Smooth muscle cell (in vitro differentiated cells): ENCODE results near the gene RAF1. TPM values are rescaled to one million over a fixed set of nuclear protein-coding genes. Genes with fewer than 3 reads are reported as not detected.

Source experiments
- DNase-seq: peaks from one replicate; lab custom pipeline; 2025; ENCODE audit not compliant: unreplicated experiment; lab: John Stamatoyannopoulos, UW
- H2AFZ ChIP-seq: fragments of 200-600 bp; sonication (generic); 2 replicates; pipeline ENCODE4 v1.6.0; 2016; ENCODE audit warnings: antibody characterized with exemption, low read depth, mild to moderate bottlenecking
- H3F3A ChIP-seq: fragments of 200-600 bp; sonication (generic); 2 replicates; pipeline ENCODE4 v1.6.0; 2017; ENCODE audit warnings: antibody characterized with exemption, low read depth
- H3K27ac ChIP-seq: fragments of 200-600 bp; sonication (generic); 2 replicates; pipeline ENCODE4 v1.5.1; 2016; ENCODE audit warnings: low read depth, mild to moderate bottlenecking
- H3K27me3 ChIP-seq: fragments of 200-600 bp; sonication (generic); 2 replicates; pipeline ENCODE4 v1.6.1; 2016; ENCODE audit warnings: low read depth, mild to moderate bottlenecking
- H3K36me3 ChIP-seq: fragments of 200-600 bp; sonication (generic); 2 replicates; pipeline ENCODE4 v1.5.1; 2016; ENCODE audit warnings: low read depth
- H3K4me1 ChIP-seq: fragments of 200-600 bp; sonication (generic); 2 replicates; pipeline ENCODE4 v1.5.1; 2016; ENCODE audit warnings: low read depth
- H3K4me2 ChIP-seq: fragments of 200-600 bp; sonication (generic); 2 replicates; pipeline ENCODE4 v1.6.0; 2016; ENCODE audit warnings: mild to moderate bottlenecking
- H3K4me3 ChIP-seq: fragments of 200-600 bp; sonication (generic); 2 replicates; pipeline ENCODE4 v1.5.1; 2016; ENCODE audit warnings: mild to moderate bottlenecking
- H3K79me2 ChIP-seq: fragments of 200-600 bp; sonication (generic); 2 replicates; pipeline ENCODE4 v1.6.0; 2016; ENCODE audit warnings: low read depth, mild to moderate bottlenecking
- H3K9ac ChIP-seq: fragments of 200-600 bp; sonication (generic); 2 replicates; pipeline ENCODE4 v1.6.0; 2016; ENCODE audit warnings: low read depth
- H3K9me3 ChIP-seq: fragments of 200-600 bp; sonication (generic); replicated peaks from 2 replicates; pipeline ENCODE4 v1.5.1; 2016; ENCODE audit warnings: low read depth
- H4K20me1 ChIP-seq: fragments of 200-600 bp; sonication (generic); 2 replicates; pipeline ENCODE4 v1.6.0; 2016; ENCODE audit warnings: low read depth
- WGBS: methylation state at CpG from one replicate; pipeline ENCODE4 v1.1.7; 2016; ENCODE audit warnings: low lambda C conversion rate; 5-methylcytosine and 5-hydroxymethylcytosine counted together
- polyA plus RNA-seq: library from polyadenylated mRNA; unstranded; fragments of >200 nt; fragmentation: Nextera tagmentation; extraction: Ambion mirVana; gene quantifications from 2 replicates; pipeline ENCODE4 v1.2.1, GENCODE V29; 2016
- total RNA-seq: library from RNA; depleted of rRNA; stranded (reverse); fragments of >200 nt; gene quantifications from 2 replicates; pipeline ENCODE4 v1.2.3, GENCODE V29; 2014
- TF ChIP-seq, protein P1 (sequence below): fragments of 200-600 bp; sonication (generic); IDR thresholded peaks from 2 replicates; pipeline ENCODE4 v1.5.1; 2017; ENCODE audit warnings: borderline replicate concordance, mild to moderate bottlenecking, antibody characterized with exemption; ENCODE audit not compliant: insufficient read depth, poor library complexity, severe bottlenecking

RAF1 gene
- total and polyA plus RNA-seq, 2 experiments from 2014 or later = 48.4 to 75.4 TPM

- Histone ChIP-seq H3K9ac (no peak overlapping the region), H3K4me3 (no peak overlapping the region), H3K9me3 (no peaks in the 10 kb centered on the region), H3K4me2 (no peak overlapping the region), H3K27ac (no peak overlapping the region), H3K79me2 (no peaks in the 10 kb centered on the region), H3F3A (no peaks in the 10 kb centered on the region), H4K20me1 (peaks cover 75% of the 10 kb centered on the region), H2AFZ (no peak overlapping the region), H3K27me3 (no peaks in the 10 kb centered on the region), H3K36me3 (peaks cover 12% of the 10 kb centered on the region), H3K4me1 (no peaks in the 10 kb centered on the region)
- DNase-seq = no peak
- TF ChIP-seq, protein P1, sequence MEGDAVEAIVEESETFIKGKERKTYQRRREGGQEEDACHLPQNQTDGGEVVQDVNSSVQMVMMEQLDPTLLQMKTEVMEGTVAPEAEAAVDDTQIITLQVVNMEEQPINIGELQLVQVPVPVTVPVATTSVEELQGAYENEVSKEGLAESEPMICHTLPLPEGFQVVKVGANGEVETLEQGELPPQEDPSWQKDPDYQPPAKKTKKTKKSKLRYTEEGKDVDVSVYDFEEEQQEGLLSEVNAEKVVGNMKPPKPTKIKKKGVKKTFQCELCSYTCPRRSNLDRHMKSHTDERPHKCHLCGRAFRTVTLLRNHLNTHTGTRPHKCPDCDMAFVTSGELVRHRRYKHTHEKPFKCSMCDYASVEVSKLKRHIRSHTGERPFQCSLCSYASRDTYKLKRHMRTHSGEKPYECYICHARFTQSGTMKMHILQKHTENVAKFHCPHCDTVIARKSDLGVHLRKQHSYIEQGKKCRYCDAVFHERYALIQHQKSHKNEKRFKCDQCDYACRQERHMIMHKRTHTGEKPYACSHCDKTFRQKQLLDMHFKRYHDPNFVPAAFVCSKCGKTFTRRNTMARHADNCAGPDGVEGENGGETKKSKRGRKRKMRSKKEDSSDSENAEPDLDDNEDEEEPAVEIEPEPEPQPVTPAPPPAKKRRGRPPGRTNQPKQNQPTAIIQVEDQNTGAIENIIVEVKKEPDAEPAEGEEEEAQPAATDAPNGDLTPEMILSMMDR = no peak
Measured at GRCh38 chr3:12583280-12583679, 80.6 kb downstream of the RAF1 start.

GRCh38 chr3:12582730-12583129, 81.2 kb downstream of the RAF1 start:
- DNase-seq = no peak
- Histone ChIP-seq H3K36me3 (peaks cover 12% of the 10 kb centered on the region), H3K4me3 (no peak overlapping the region), H2AFZ (no peak overlapping the region), H3K9ac (no peak overlapping the region), H3K4me2 (no peak overlapping the region), H3K4me1 (no peaks in the 10 kb centered on the region), H3K9me3 (no peaks in the 10 kb centered on the region), H3K79me2 (no peaks in the 10 kb centered on the region), H3F3A (no peaks in the 10 kb centered on the region), H4K20me1 (peaks cover 74% of the 10 kb centered on the region), H3K27ac (no peak overlapping the region), H3K27me3 (no peaks in the 10 kb centered on the region)
- TF ChIP-seq, protein P1 = no peak
- 98% methylated on average over 4 of the region's 4 CpGs for WGBS

- Histone ChIP-seq H3K4me3 (no peak overlapping the region), H3K4me1 (no peaks in the 10 kb centered on the region), H3K9ac (no peak overlapping the region), H4K20me1 (peaks cover 65% of the 10 kb centered on the region), H3F3A (no peaks in the 10 kb centered on the region), H3K27ac (no peak overlapping the region), H3K36me3 (peaks cover 17% of the 10 kb centered on the region), H3K4me2 (no peak overlapping the region), H3K79me2 (no peaks in the 10 kb centered on the region), H3K9me3 (no peaks in the 10 kb centered on the region), H2AFZ (no peak overlapping the region), H3K27me3 (no peaks in the 10 kb centered on the region)
- TF ChIP-seq, protein P1 = no peak
- 67% methylated on average over 3 of the region's 3 CpGs for WGBS
- DNase-seq = no peak
Measured at GRCh38 chr3:12579905-12580304, 84.0 kb downstream of the RAF1 start.

- peaks cover 21% of the 10 kb centered on the region for H3K36me3 ChIP-seq
- WGBS = 98% methylated on average over 3 of the region's 3 CpGs
Measured at GRCh38 chr3:12579456-12579855, 84.5 kb downstream of the RAF1 start.

More at GRCh38 chr3:12579456-12579855, 84.5 kb downstream of the RAF1 start:
- TF ChIP-seq, protein P1 = no peak
- Histone ChIP-seq H3K27me3 (no peaks in the 10 kb centered on the region), H3K4me3 (no peak overlapping the region), H3K4me2 (no peak overlapping the region), H3K9ac (no peak overlapping the region), H3K27ac (no peak overlapping the region), H3K9me3 (no peaks in the 10 kb centered on the region), H3K4me1 (no peaks in the 10 kb centered on the region), H3F3A (no peaks in the 10 kb centered on the region), H4K20me1 (peaks cover 62% of the 10 kb centered on the region), H2AFZ (no peak overlapping the region), H3K79me2 (no peaks in the 10 kb centered on the region)
- DNase-seq = no peak
